ENCODE data around the gene GPR18. TPM values are rescaled to one million over a fixed set of nuclear protein-coding genes. Genes with fewer than 3 reads are reported as not detected.

Gene GPR18
- total RNA-seq, 3 donors from 2014 or later: 0.32 TPM; not detected in 2

GRCh38 chr13:99218969-99219368, 39.2 kb downstream of the GPR18 start:
- intact Hi-C loops (cut with DNase I; ENCODE audit: low total_unique reads): no loop called here
- H3K4me3 ChIP-seq: no peak overlapping the region
- H3K27me3 ChIP-seq: no peaks in the 10 kb centered on the region
- no peak overlapping the region for H3K27ac ChIP-seq
- H3K4me1 ChIP-seq: no peaks in the 10 kb centered on the region
- H3K36me3 ChIP-seq: no peaks in the 10 kb centered on the region
- H3K9me3 ChIP-seq: no peaks in the 10 kb centered on the region
- TF ChIP-seq CTCF (IDR thresholded peaks at IDR 0.05) (no peak), POLR2AphosphoS5 (IDR thresholded peaks at IDR 0.05) (no peak), POLR2A (IDR thresholded peaks at IDR 0.05) (no peak)
- no peak for DNase-seq (ENCODE audit: low spot score in 2 of 2)

- no peaks in the 10 kb centered on the region for H3K36me3 ChIP-seq
- H3K9me3 ChIP-seq: no peaks in the 10 kb centered on the region
- intact Hi-C loops (cut with DNase I; ENCODE audit: low total_unique reads): no loop called here
- no peak for DNase-seq (ENCODE audit: low spot score in 2 of 2)
- H3K4me3 ChIP-seq: no peak overlapping the region
- TF ChIP-seq POLR2AphosphoS5 (IDR thresholded peaks at IDR 0.05): no peak
- TF ChIP-seq POLR2A (IDR thresholded peaks at IDR 0.05): no peak
- no peak for TF ChIP-seq CTCF (IDR thresholded peaks at IDR 0.05)
- no peaks in the 10 kb centered on the region for H3K27me3 ChIP-seq
- no peaks in the 10 kb centered on the region for H3K4me1 ChIP-seq
- no peak overlapping the region for H3K27ac ChIP-seq
Observed at GRCh38 chr13:99218545-99218944, 39.6 kb downstream of the GPR18 start.

- no peaks in the 10 kb centered on the region for H3K27me3 ChIP-seq
- H3K9me3 ChIP-seq: no peaks in the 10 kb centered on the region
- TF ChIP-seq POLR2A (IDR thresholded peaks at IDR 0.05): no peak
- no peak for TF ChIP-seq CTCF (IDR thresholded peaks at IDR 0.05)
- no peak for TF ChIP-seq POLR2AphosphoS5 (IDR thresholded peaks at IDR 0.05)
- intact Hi-C loops (cut with DNase I; ENCODE audit: low total_unique reads): no loop called here
- DNase-seq (ENCODE audit: low spot score in 2 of 2): no peak
- H3K4me3 ChIP-seq: no peak overlapping the region
- H3K27ac ChIP-seq: no peak overlapping the region
- no peaks in the 10 kb centered on the region for H3K4me1 ChIP-seq
- no peaks in the 10 kb centered on the region for H3K36me3 ChIP-seq
Observed at GRCh38 chr13:99218126-99218525, 40.1 kb downstream of the GPR18 start.

GRCh38 chr13:99217461-99218110, 40.6 kb downstream of the GPR18 start:
- intact Hi-C loops (cut with DNase I; ENCODE audit: low total_unique reads): no loop called here
- Histone ChIP-seq H3K9me3 (no peaks in the 10 kb centered on the region), H3K36me3 (no peaks in the 10 kb centered on the region), H3K4me3 (no peak overlapping the region), H3K4me1 (no peaks in the 10 kb centered on the region), H3K27me3 (no peaks in the 10 kb centered on the region), H3K27ac (no peak overlapping the region)
- no peak for DNase-seq (ENCODE audit: low spot score in 2 of 2)
- TF ChIP-seq CTCF (IDR thresholded peaks at IDR 0.05) (no peak), POLR2A (IDR thresholded peaks at IDR 0.05) (no peak), POLR2AphosphoS5 (IDR thresholded peaks at IDR 0.05) (no peak)

GRCh38 chr13:99215184-99215830, 42.9 kb downstream of the GPR18 start:
- intact Hi-C loops (cut with DNase I; ENCODE audit: low total_unique reads): no loop called here
- Histone ChIP-seq H3K4me1 (no peaks in the 10 kb centered on the region), H3K36me3 (no peaks in the 10 kb centered on the region), H3K9me3 (no peaks in the 10 kb centered on the region), H3K27me3 (no peaks in the 10 kb centered on the region), H3K4me3 (no peak overlapping the region), H3K27ac (peak overlapping the region in 1 of 2 donors; percentile 3)
- no peak for DNase-seq (ENCODE audit: low spot score in 2 of 2)
- TF ChIP-seq CTCF (IDR thresholded peaks at IDR 0.05): no peak
- TF ChIP-seq POLR2AphosphoS5 (IDR thresholded peaks at IDR 0.05): no peak
- no peak for TF ChIP-seq POLR2A (IDR thresholded peaks at IDR 0.05)
